HL-60 (cell line): ENCODE data around the gene ZDHHC5.

Experiments used
- DNase-seq, 2 experiments: peaks; one replicate each; pipeline ENCODE4 v3.0.0-alpha.2; 2010 to 2020; ENCODE audit warnings: low read depth in 1 of 2, low spot score in 1 of 2
- H3K27ac ChIP-seq: fragments of 250-450 bp; sonication (Bioruptor Pico); replicated peaks from 2 replicates; pipeline ENCODE4 v1.5.1; 2020; ENCODE audit warnings: mild to moderate bottlenecking, moderate library complexity
- H3K27me3 ChIP-seq: fragments of 250-450 bp; sonication (Bioruptor Pico); 2 replicates; pipeline ENCODE4 v1.5.1; 2021; ENCODE audit warnings: mild to moderate bottlenecking, moderate library complexity; ENCODE audit not compliant: insufficient read depth, poor library complexity, severe bottlenecking
- H3K4me3 ChIP-seq: replicated peaks from 2 replicates; pipeline ENCODE4 v1.5.1; 2011; ENCODE audit warnings: mild to moderate bottlenecking, control low read depth, low read length; ENCODE audit not compliant: insufficient read depth
- CTCF ChIP-seq: IDR thresholded peaks from one replicate; pipeline ENCODE4 v1.5.1; 2011; ENCODE audit warnings: low read length, control low read depth, inconsistent platforms; ENCODE audit not compliant: insufficient read depth
- GABPA ChIP-seq: IDR thresholded peaks from 2 replicates; pipeline ENCODE4 v1.6.1; 2012; ENCODE audit warnings: low read depth
- POLR2AphosphoS5 ChIP-seq: IDR thresholded peaks from 2 replicates; pipeline ENCODE4 v1.6.1; 2012; ENCODE audit warnings: low read depth
- REST ChIP-seq: IDR thresholded peaks from 2 replicates; pipeline ENCODE4 v1.6.1; 2012; ENCODE audit warnings: low read depth; ENCODE audit not compliant: insufficient replicate concordance
- SPI1 ChIP-seq: IDR thresholded peaks from 2 replicates; pipeline ENCODE4 v1.6.1; 2012; ENCODE audit warnings: low read depth, mild to moderate bottlenecking, borderline replicate concordance

Gene ZDHHC5

GRCh38 chr11:57633394-57634070 is 34.4 kb upstream of the ZDHHC5 start:
- no peaks in the 10 kb centered on the region for H3K27me3 ChIP-seq
- H3K4me3 ChIP-seq: no peak overlapping the region
- TF ChIP-seq POLR2AphosphoS5 (no peak), CTCF (no peak), GABPA (no peak), SPI1 (no peak), REST (no peak)
- no peak overlapping the region for H3K27ac ChIP-seq
- DNase-seq: no peak

GRCh38 chr11:57634311-57634710 is 33.6 kb upstream of the ZDHHC5 start:
- Histone ChIP-seq H3K4me3 (no peak overlapping the region), H3K27me3 (peaks cover 3% of the 10 kb centered on the region), H3K27ac (no peak overlapping the region)
- no peak for DNase-seq
- TF ChIP-seq POLR2AphosphoS5 (no peak), REST (no peak), SPI1 (no peak), CTCF (no peak), GABPA (no peak)

- no peak overlapping the region for H3K4me3 ChIP-seq
- peaks cover 3% of the 10 kb centered on the region for H3K27me3 ChIP-seq
- DNase-seq: no peak
- no peak overlapping the region for H3K27ac ChIP-seq
- TF ChIP-seq POLR2AphosphoS5 (no peak), CTCF (no peak), SPI1 (no peak), GABPA (no peak), REST (no peak)
Measured at GRCh38 chr11:57635246-57635645, 32.7 kb upstream of the ZDHHC5 start.
